ENCODE data around the gene NTM.

DNA sequence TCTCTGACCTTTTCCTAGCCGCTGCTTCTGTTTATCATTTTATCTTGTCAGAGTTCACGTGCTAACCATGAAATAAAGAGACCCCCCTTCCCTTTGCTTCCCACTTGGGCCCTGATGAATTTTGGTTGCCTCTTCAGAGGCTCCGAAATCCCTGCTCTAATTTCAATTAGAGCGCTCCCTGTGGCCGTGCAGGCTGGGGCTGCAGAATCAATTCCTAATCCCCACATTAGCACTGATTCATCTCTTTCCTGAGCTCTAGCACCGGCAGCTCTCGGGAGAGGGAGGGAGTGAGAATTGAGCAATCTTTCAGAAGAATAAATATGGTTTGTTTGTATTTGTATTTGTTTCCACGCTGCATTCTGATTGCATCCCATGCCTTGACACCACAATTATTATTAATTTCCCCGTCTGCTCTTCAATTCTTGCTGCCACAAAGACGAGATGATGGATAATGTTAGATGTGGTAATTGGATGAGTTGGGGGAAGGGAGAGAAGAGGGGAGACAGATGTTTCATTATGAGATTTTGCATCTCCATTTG, 76.9 kb downstream of the NTM start:
- TF ChIP-seq, protein P1, sequence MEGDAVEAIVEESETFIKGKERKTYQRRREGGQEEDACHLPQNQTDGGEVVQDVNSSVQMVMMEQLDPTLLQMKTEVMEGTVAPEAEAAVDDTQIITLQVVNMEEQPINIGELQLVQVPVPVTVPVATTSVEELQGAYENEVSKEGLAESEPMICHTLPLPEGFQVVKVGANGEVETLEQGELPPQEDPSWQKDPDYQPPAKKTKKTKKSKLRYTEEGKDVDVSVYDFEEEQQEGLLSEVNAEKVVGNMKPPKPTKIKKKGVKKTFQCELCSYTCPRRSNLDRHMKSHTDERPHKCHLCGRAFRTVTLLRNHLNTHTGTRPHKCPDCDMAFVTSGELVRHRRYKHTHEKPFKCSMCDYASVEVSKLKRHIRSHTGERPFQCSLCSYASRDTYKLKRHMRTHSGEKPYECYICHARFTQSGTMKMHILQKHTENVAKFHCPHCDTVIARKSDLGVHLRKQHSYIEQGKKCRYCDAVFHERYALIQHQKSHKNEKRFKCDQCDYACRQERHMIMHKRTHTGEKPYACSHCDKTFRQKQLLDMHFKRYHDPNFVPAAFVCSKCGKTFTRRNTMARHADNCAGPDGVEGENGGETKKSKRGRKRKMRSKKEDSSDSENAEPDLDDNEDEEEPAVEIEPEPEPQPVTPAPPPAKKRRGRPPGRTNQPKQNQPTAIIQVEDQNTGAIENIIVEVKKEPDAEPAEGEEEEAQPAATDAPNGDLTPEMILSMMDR (conservative IDR thresholded peaks at IDR 0.05; ENCODE audit: low read length), result no peak
- TF ChIP-seq EZH2phosphoT487 (IDR thresholded peaks at IDR 0.05; ENCODE audit: borderline replicate concordance), result no peak

All from Loucy (cell line).